ENCODE data around the gene OXCT2.
"Not testable (repeated sequence)": the region's sequence is repeated elsewhere in the genome, so short reads cannot be mapped to it uniquely, and the experiment has no call there.

Gene OXCT2

GRCh38 chr1:39787108-39787375 is 15.9 kb upstream of the OXCT2 start:
- not testable (repeated sequence) for DNase-seq

DNA sequence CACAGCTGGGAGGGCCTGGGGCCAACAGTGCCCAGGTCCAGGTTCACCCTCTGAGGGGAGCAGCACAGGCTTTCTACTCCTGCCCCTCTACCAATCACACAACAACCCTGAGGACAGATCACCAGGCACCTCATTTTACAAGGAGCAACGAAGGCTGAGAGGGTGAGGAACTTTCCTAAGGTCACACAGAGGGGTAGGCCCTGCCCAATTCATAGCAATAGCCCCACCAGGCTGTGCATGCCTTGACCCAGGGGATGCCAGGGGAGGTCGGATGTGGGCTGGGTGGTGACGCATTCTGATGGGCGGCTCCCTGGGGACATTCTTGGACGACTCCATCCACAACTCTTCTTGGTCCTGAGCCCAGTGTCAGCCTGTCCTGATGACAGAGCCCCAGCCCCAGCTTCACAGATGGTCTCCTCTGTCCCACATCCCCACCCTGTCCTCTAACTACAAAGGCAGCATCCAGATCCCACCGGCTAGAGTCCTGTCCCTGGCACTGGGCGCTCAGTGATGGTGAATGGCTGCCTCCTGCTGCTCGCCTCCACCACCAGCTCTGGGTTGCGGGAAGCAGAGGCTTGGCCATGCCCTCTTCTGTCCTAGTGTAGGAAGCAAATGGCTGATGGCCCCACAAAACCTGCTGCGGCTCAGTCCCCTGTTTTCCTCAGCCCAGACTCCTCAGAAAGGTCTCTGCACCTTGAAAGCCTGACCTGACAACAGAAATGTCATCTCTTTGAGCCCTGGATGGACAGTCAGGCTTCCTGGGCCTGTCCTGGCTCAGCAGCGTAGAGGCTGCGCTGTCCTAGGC is 15.4 kb upstream of the OXCT2 start:
- not testable (repeated sequence) for DNase-seq

GRCh38 chr1:39782685-39783084 is 11.5 kb upstream of the OXCT2 start:
- not testable (repeated sequence) for DNase-seq

- DNase-seq: no peak
Observed at GRCh38 chr1:39782103-39782502, 11.0 kb upstream of the OXCT2 start.

DNA sequence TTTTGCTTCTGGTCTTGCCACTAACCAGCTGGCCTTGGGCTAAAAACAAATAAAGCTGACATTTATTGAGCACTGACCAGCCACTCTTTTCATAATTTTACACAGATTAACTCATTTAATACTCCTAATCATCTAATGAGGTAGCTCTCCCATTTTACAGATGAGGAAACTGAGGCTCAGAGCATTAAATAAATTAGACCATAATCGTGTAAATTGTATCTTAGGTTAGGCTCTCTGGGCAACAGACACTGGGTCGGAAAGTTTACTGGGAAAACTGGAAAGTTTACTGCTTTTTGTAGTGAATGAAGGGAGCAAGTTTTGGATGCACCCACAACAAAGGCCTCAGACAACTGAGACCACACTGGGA is 10.2 kb upstream of the OXCT2 start:
- no peak for DNase-seq

- no peak for DNase-seq
Observed at GRCh38 chr1:39779821-39780220, 8.7 kb upstream of the OXCT2 start.

DNA sequence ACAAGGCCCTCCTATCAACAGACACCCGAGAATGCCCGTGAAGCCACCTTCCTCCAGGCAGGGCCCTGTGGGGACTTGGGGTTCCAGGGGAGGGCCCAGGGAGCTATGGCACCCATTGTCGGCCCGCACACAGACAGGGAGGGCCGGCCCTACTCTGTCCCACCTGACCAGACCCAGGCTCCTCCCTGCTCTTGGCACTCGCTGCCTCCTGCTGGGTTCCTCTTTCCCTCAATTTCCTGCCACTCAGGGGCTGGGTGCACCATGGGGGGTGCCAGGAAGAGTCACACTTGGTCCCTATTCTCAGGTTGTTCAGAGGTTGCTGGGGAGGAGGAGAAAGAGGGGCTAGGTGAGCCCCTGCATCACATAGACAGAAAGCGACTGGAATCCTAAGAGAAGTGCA is 8.0 kb upstream of the OXCT2 start:
- DNase-seq: no peak

DNA sequence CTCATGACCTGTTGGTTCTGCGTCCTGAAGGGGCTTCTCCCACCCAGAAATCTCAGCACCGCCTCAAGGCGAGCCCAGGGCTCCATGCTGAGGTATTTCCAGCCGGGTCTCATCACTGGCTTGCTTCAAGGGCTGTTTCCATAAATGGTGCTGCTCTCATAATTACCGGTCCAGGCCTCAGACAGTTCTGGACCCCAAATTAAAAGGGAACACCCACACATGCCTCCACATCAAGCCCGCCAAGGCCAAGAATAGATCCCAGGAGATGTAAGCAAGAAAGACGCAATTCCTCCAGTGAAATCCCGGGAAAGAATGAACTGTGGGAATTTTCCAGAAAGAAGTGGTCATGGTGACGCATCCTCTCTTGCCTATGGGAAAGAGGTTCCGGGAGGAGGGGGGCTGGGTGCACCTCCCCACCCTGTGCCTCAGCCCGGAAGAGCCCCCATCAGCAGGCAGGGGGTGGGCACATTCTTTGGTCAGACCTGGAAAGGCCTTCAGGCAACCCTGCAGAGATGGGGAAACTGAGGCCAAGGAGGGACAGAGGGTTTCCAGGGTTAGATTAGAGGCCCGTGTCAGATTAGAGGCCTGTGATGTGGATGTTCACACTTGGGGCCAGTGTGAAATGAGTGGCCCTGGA is 7.4 kb upstream of the OXCT2 start:
- DNase-seq: not testable (repeated sequence)

- DNase-seq: not testable (repeated sequence)
Observed at GRCh38 chr1:39777896-39778295, 6.7 kb upstream of the OXCT2 start.

- no peak for DNase-seq
Observed at GRCh38 chr1:39777306-39777705, 6.2 kb upstream of the OXCT2 start.

- no peak for DNase-seq
Observed at GRCh38 chr1:39776886-39777285, 5.7 kb upstream of the OXCT2 start.

- no peak for DNase-seq
Observed at GRCh38 chr1:39776400-39776713, 5.2 kb upstream of the OXCT2 start.

- DNase-seq: not testable (repeated sequence)
Observed at GRCh38 chr1:39775676-39776399, 4.7 kb upstream of the OXCT2 start.

DNA sequence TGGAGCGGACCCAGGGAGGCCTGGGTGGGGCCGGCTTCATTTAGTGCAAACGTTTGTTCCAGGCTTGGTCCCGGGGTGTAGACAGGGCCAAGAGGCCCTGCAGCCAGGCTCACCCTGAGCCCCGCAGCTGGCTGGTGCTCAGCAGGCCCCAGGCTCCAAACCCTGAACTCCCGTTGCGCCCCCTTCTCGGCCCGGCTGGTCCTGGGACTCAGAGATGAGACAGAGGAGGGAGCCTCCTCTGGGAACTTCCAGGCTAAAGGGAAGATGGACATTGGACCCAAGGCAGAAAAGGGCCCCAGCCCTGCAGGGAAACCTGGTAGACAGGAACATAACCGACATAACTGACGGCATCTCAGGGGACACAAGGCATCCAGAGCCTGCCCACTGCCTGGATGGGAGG is 4.0 kb upstream of the OXCT2 start:
- DNase-seq: not testable (repeated sequence)

- DNase-seq: not testable (repeated sequence)
Observed at GRCh38 chr1:39773369-39773979, 2.3 kb upstream of the OXCT2 start.

DNA sequence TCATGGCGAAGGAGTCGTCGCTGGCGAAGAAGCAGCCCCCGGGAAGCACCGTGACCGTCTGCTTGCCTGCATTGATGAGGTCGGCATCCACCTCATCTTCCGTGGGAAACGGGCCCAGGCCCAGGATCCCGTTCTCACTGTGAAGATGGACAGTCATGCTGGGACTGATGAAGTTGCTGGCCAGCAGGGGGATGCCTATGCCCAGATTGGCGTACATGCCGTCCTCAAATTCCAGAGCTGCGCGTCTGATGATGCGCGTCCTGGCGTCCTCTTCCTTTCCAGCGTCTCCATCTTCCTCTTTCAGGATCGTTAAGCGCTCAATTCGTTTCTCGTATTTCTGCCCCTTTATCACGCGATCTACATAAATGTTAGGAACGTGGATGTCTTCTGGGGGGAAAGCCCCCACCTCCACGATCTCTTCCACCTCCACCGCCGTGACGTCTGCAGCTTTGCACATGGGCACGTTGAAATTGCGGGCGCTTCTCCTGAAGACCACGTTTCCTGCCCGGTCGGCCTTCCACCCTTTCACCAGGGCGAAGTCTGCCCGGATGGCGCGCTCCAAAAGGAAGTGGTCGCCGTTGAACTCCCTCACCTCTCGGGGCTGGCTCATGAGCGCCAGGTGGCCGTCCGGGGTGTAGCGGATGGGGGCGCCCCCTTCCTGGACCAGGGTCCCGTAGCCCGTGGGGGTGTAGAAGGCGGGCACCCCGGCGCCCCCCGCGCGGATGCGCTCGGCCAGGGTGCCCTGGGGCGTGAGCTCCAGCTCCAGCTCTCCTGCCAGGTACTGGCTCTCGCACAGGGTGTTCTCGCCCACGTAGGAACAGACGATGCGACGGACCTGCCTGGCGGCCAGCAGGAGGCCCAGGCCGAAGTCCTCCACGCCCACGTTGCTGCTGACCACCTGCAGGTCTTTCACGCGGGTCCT is 787 bp downstream of the OXCT2 start:
- not testable (repeated sequence) for DNase-seq

DNA sequence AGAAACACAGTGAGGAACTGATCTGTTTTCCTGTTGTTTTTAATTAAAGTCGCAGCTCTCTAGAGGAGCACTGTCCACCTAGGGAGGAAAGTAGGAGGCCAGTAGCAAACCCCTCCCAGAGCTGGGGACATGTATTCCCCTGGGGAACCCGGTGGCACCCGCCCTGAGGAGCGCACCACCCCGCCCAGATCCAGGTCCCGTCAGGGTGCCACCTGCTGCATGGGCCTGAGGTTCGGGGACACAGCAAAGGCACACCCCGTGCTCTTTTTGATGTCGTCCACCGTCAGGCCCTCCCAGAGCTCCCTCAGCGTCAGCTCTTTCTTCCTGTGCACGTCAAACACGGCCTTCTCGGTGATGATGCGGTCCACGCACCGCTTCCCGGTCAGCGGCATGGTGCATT is 1.6 kb downstream of the OXCT2 start:
- DNase-seq: not testable (repeated sequence)

DNA sequence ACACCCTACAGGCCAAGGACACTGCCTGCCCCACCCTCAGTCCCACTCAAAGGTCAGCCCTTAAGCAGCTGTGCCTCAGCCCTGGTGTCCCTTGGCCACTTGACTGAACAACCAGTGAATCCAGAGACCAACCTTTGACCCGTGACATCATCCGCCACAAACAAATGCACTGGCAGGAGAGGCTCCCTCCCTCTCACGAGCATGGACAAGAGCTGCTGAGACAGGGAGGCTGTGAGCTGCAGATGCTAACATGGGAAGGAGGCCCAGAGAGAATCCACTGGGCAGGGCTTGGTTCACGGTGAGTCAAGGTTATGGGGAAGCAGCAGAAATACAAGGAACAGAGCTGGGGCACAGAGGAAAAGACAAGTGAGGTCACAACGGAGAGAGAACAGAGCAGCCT is 4.7 kb downstream of the OXCT2 start:
- DNase-seq: not testable (repeated sequence)

GRCh38 chr1:39764512-39764911 is 6.6 kb downstream of the OXCT2 start:
- DNase-seq: not testable (repeated sequence)

- not testable (repeated sequence) for DNase-seq
Observed at GRCh38 chr1:39763619-39764374, 7.4 kb downstream of the OXCT2 start.

DNA sequence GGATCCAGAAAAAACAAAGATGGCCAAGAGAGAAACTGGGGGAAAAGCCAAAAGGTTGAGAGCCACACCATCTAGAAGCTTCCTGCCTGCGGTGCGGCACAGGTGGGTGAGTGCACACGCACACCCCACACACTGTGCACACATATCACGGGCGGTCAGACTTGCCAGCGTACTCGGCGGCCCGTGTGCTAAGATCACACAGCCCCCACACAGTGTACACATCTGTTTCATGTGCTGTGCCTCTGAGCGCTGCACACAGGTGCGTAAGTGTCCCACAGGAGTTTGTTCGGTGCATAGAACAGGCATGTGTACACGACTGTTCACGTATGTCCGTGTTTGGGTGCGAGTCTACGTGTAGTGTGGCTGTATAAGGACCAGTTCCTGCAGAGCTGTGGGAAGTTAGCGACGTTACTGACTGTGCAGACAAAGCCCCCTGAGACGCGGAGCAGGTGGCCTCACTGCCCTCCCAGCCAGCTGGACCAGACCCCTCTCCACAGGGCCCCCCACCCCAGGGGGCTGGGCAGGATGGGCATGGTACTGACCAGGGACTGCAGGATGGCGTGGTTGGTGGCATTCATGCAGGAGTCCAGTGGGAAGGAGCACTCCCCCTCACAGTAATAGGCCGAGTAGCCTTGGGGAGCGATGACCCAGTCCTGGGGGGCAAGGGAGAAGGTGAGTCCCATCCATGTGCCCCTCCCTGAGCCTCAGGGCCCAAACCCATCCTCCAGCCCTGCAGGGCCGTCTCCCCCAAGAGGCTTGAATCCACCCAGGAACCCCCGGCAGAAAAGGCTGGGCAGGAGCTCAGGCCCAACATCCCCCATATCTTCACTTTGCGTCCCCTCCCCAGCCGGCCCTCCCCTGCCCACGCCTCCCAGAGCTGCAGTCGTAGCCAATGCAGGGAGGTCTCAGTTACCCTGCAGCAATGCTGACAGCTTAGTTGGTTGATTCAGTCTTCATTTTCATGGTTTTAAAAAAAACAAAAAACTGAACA is 8.3 kb downstream of the OXCT2 start:
- no peak for DNase-seq

All from NK-92 treated with Interleukin-12 subunit alpha and Interleukin-12 subunit beta, amount 100 ng/mL, for 24 hours (cell line).